ENCODE results near the gene GRIN3B.

The GRIN3B gene

GRCh38 chr19:1001538-1002166 is 1.4 kb downstream of the GRIN3B start (continued):
- TF ChIP-seq ZFHX2 (tag by site-specific recombination; conservative IDR thresholded peaks at IDR 0.05) (peak; percentile 47; the same call in 1 of the 2 replicates), SCRT1 (tag by site-specific recombination; IDR thresholded peaks at IDR 0.05; ENCODE audit: borderline replicate concordance) (no peak), ZNF121 (tag by site-specific recombination; IDR thresholded peaks at IDR 0.05) (peak; percentile 98), ZNF169 (tag by site-specific recombination; IDR thresholded peaks at IDR 0.05) (no peak), ZNF221 (tag by site-specific recombination; IDR thresholded peaks at IDR 0.05; ENCODE audit: borderline replicate concordance) (no peak), ZNF513 (tag by site-specific recombination; IDR thresholded peaks at IDR 0.05) (no peak), ZNF248 (tag by site-specific recombination; IDR thresholded peaks at IDR 0.05) (no peak), ZEB2 (tag by site-specific recombination; IDR thresholded peaks at IDR 0.05) (peak; percentile 78), KLF10 (tag by site-specific recombination; IDR thresholded peaks at IDR 0.05) (0 out of 2 replicates have a peak, but pooled peaks have one; percentile 13), SALL2 (tag by site-specific recombination; IDR thresholded peaks at IDR 0.05; ENCODE audit: borderline replicate concordance) (no peak), ZNF324 (tag by site-specific recombination; IDR thresholded peaks at IDR 0.05) (0 out of 2 replicates have a peak, but pooled peaks have one; percentile 48), ZBTB8A (tag by site-specific recombination; IDR thresholded peaks at IDR 0.05) (peak; percentile 71), GFI1B (tag by site-specific recombination; IDR thresholded peaks at IDR 0.05) (no peak), ZNF37A (tag by site-specific recombination; IDR thresholded peaks at IDR 0.05) (no peak), BCL11A (tag by site-specific recombination; IDR thresholded peaks at IDR 0.05; ENCODE audit: low read depth) (no peak), ZNF747 (tag by site-specific recombination; IDR thresholded peaks at IDR 0.05) (no peak), GLI2 (tag by site-specific recombination; IDR thresholded peaks at IDR 0.05; ENCODE audit: borderline replicate concordance, low read depth) (no peak), ZNF175 (tag by site-specific recombination; IDR thresholded peaks at IDR 0.05) (no peak), ZNF433 (tag by site-specific recombination; IDR thresholded peaks at IDR 0.05; ENCODE audit: low read depth) (no peak), ZNF701 (tag by site-specific recombination; IDR thresholded peaks at IDR 0.05) (no peak), SETDB1 (IDR thresholded peaks at IDR 0.05; ENCODE audit: insufficient read length, low read length) (no peak), ZNF561 (tag by site-specific recombination; IDR thresholded peaks at IDR 0.05; ENCODE audit: borderline replicate concordance) (no peak), ZNF112 (tag by site-specific recombination; IDR thresholded peaks at IDR 0.05) (no peak)
- TF ChIP-seq, protein P1, sequence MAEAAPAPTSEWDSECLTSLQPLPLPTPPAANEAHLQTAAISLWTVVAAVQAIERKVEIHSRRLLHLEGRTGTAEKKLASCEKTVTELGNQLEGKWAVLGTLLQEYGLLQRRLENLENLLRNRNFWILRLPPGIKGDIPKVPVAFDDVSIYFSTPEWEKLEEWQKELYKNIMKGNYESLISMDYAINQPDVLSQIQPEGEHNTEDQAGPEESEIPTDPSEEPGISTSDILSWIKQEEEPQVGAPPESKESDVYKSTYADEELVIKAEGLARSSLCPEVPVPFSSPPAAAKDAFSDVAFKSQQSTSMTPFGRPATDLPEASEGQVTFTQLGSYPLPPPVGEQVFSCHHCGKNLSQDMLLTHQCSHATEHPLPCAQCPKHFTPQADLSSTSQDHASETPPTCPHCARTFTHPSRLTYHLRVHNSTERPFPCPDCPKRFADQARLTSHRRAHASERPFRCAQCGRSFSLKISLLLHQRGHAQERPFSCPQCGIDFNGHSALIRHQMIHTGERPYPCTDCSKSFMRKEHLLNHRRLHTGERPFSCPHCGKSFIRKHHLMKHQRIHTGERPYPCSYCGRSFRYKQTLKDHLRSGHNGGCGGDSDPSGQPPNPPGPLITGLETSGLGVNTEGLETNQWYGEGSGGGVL (tag by site-specific recombination; IDR thresholded peaks at IDR 0.05), result peak; percentile 98
- TF ChIP-seq, protein P2, sequence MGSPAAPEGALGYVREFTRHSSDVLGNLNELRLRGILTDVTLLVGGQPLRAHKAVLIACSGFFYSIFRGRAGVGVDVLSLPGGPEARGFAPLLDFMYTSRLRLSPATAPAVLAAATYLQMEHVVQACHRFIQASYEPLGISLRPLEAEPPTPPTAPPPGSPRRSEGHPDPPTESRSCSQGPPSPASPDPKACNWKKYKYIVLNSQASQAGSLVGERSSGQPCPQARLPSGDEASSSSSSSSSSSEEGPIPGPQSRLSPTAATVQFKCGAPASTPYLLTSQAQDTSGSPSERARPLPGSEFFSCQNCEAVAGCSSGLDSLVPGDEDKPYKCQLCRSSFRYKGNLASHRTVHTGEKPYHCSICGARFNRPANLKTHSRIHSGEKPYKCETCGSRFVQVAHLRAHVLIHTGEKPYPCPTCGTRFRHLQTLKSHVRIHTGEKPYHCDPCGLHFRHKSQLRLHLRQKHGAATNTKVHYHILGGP (tag by site-specific recombination; IDR thresholded peaks at IDR 0.05), result no peak
- TF ChIP-seq, protein P3, sequence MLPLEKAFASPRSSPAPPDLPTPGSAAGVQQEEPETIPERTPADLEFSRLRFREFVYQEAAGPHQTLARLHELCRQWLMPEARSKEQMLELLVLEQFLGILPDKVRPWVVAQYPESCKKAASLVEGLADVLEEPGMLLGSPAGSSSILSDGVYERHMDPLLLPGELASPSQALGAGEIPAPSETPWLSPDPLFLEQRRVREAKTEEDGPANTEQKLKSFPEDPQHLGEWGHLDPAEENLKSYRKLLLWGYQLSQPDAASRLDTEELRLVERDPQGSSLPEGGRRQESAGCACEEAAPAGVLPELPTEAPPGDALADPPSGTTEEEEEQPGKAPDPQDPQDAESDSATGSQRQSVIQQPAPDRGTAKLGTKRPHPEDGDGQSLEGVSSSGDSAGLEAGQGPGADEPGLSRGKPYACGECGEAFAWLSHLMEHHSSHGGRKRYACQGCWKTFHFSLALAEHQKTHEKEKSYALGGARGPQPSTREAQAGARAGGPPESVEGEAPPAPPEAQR (tag by site-specific recombination; IDR thresholded peaks at IDR 0.05), result no peak
- TF ChIP-seq, protein P4, sequence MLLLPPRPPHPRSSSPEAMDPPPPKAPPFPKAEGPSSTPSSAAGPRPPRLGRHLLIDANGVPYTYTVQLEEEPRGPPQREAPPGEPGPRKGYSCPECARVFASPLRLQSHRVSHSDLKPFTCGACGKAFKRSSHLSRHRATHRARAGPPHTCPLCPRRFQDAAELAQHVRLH (tag by site-specific recombination; IDR thresholded peaks at IDR 0.05), result no peak
- TF ChIP-seq, protein P5, sequence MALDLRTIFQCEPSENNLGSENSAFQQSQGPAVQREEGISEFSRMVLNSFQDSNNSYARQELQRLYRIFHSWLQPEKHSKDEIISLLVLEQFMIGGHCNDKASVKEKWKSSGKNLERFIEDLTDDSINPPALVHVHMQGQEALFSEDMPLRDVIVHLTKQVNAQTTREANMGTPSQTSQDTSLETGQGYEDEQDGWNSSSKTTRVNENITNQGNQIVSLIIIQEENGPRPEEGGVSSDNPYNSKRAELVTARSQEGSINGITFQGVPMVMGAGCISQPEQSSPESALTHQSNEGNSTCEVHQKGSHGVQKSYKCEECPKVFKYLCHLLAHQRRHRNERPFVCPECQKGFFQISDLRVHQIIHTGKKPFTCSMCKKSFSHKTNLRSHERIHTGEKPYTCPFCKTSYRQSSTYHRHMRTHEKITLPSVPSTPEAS (tag by site-specific recombination; IDR thresholded peaks at IDR 0.05), result no peak
- TF ChIP-seq, protein P6, sequence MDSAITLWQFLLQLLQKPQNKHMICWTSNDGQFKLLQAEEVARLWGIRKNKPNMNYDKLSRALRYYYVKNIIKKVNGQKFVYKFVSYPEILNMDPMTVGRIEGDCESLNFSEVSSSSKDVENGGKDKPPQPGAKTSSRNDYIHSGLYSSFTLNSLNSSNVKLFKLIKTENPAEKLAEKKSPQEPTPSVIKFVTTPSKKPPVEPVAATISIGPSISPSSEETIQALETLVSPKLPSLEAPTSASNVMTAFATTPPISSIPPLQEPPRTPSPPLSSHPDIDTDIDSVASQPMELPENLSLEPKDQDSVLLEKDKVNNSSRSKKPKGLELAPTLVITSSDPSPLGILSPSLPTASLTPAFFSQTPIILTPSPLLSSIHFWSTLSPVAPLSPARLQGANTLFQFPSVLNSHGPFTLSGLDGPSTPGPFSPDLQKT (IDR thresholded peaks at IDR 0.05; ENCODE audit: borderline replicate concordance, low read depth, low read length), result no peak
- TF ChIP-seq, protein P7, sequence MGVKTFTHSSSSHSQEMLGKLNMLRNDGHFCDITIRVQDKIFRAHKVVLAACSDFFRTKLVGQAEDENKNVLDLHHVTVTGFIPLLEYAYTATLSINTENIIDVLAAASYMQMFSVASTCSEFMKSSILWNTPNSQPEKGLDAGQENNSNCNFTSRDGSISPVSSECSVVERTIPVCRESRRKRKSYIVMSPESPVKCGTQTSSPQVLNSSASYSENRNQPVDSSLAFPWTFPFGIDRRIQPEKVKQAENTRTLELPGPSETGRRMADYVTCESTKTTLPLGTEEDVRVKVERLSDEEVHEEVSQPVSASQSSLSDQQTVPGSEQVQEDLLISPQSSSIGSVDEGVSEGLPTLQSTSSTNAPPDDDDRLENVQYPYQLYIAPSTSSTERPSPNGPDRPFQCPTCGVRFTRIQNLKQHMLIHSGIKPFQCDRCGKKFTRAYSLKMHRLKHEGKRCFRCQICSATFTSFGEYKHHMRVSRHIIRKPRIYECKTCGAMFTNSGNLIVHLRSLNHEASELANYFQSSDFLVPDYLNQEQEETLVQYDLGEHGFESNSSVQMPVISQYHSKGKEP (tag by site-specific recombination; IDR thresholded peaks at IDR 0.05), result no peak
